GM10248 (cell line): Measurements from ENCODE around the gene MPPED2.

Source experiments
- CTCF ChIA-PET: fragments of 300-600 bp; sonication (Branson Sonifier 250); formaldehyde crosslinking; extraction: SDS; loops from one replicate; lab custom pipeline; 2021; ENCODE audit warnings: antibody characterized with exemption; lab: Yijun Ruan, JAX
- POLR2A ChIA-PET: fragments of 350-650 bp; sonication (Branson Sonifier 250); formaldehyde crosslinking; extraction: SDS; loops from one replicate; lab custom pipeline; 2020; ENCODE audit warnings: antibody characterized with exemption; lab: Yijun Ruan, JAX
- DNase-seq: peaks from one replicate; pipeline ENCODE4 v3.0.0; 2012; ENCODE audit errors: extremely low spot score
- TF ChIP-seq, protein P1 (sequence below): IDR thresholded peaks from 2 replicates; pipeline ENCODE4 v1.5.1; 2012; ENCODE audit warnings: mild to moderate bottlenecking, low read depth; ENCODE audit errors: extremely low read depth, missing control alignments, control extremely low read depth

The MPPED2 gene

GRCh38 chr11:30393012-30393411 lies 193.1 kb downstream of the MPPED2 start:
- DNase-seq = no peak
- CTCF ChIA-PET = no interaction called here
- POLR2A ChIA-PET = no interaction called here
- TF ChIP-seq, protein P1, sequence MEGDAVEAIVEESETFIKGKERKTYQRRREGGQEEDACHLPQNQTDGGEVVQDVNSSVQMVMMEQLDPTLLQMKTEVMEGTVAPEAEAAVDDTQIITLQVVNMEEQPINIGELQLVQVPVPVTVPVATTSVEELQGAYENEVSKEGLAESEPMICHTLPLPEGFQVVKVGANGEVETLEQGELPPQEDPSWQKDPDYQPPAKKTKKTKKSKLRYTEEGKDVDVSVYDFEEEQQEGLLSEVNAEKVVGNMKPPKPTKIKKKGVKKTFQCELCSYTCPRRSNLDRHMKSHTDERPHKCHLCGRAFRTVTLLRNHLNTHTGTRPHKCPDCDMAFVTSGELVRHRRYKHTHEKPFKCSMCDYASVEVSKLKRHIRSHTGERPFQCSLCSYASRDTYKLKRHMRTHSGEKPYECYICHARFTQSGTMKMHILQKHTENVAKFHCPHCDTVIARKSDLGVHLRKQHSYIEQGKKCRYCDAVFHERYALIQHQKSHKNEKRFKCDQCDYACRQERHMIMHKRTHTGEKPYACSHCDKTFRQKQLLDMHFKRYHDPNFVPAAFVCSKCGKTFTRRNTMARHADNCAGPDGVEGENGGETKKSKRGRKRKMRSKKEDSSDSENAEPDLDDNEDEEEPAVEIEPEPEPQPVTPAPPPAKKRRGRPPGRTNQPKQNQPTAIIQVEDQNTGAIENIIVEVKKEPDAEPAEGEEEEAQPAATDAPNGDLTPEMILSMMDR = no peak

DNA sequence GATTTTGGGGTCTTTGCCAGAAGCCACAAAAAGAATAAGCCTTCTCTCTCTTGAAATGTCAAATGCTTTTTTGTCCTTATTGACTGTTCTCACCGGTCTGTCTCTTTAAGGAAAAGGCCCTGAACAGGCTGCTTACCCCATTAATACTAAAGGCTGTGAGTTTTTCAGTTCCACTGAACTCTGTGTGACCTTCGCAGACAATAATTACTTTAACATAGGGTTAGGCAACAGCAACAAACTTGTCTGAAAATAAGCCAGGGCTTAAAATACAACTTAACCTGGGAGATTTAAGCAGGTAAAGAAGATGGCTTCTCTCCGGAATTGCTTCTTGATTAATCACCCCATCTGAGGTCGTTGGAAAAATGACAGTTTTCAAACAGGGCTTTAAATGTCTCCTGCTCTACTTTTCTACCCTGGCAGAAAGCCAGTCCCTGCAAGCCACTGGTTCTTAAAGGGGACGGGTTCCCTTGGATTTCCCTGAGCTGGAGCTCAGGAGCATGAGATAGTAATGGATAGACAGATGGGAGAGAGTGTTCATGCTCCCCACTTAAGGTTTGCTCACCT lies 193.8 kb downstream of the MPPED2 start:
- CTCF ChIA-PET = no interaction called here
- DNase-seq = no peak
- TF ChIP-seq, protein P1 = no peak
- POLR2A ChIA-PET = no interaction called here

GRCh38 chr11:30388957-30389356 lies 197.2 kb downstream of the MPPED2 start:
- POLR2A ChIA-PET = no interaction called here
- CTCF ChIA-PET = interaction anchor here (1.3 kb wide), 1 partner anchor 9 kb away, joined by 7 read pairs; no protein-coding TSS in a partner anchor
- TF ChIP-seq, protein P1 = no peak
- no peak for DNase-seq

GRCh38 chr11:30387891-30388861 lies 198.0 kb downstream of the MPPED2 start:
- CTCF ChIA-PET = interaction anchor here (1.2 to 1.3 kb wide), 3 partner anchors 10 to 11 kb away, joined by 3 to 7 read pairs (median 4); no protein-coding TSS in a partner anchor
- POLR2A ChIA-PET = no interaction called here
- DNase-seq = no peak
- TF ChIP-seq, protein P1 = no peak

DNA sequence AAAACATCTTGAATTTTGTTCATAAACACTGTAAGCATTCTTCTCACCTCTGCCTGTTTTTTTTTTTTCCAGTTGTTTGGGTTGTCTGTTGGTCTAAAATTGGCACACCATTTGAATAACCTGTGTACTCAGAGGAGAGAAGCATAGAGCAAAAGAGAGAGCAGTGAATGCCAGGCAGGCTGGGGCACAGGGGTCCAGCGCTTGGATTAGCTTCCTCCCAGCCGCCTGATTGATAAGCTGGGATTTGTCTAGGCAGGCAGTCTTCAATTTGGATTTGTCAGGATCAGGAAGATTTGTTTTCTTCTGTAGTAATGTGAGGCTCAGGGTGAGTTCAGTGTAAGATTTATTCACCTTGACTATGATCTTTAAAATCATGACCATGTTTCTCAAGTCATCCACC lies 204.3 kb downstream of the MPPED2 start:
- POLR2A ChIA-PET = no interaction called here
- TF ChIP-seq, protein P1 = no peak
- no peak for DNase-seq
- CTCF ChIA-PET = interaction anchor here (1.1 kb wide), 2 partner anchors 15 to 29 kb away, joined by 3 read pairs; no protein-coding TSS in a partner anchor

DNA sequence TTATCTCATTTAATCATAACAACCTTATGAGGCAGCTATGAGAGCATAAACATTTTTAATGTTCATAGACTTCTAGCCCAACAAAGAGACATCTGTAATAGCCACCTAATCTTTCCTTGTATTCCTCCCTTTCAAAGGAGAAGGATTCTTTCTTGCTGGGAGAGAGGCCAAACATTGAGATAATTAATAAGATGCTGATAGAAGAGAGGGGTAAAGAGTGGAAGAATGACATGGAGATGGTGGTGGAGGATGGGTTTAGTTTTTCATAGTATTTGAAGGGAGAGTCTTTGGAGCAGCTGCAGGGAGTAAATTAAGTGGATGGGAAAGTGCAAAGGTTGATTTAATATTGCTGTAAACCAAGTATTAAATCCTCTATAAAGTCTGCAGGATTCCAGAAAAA lies 205.3 kb downstream of the MPPED2 start:
- TF ChIP-seq, protein P1 = no peak
- ChIA-PET POLR2A (no interaction called here), CTCF (interaction anchor here (1.1 to 1.3 kb wide), 2 partner anchors 22 to 30 kb away, joined by 3 read pairs; no protein-coding TSS in a partner anchor)
- no peak for DNase-seq
